ENCODE results near the gene DGKB. TPM values are rescaled to one million over a fixed set of nuclear protein-coding genes. Genes with fewer than 3 reads are reported as not detected.

Gene DGKB
- total RNA-seq, 1 donor from 2014 or later = 0.72 TPM

DNA sequence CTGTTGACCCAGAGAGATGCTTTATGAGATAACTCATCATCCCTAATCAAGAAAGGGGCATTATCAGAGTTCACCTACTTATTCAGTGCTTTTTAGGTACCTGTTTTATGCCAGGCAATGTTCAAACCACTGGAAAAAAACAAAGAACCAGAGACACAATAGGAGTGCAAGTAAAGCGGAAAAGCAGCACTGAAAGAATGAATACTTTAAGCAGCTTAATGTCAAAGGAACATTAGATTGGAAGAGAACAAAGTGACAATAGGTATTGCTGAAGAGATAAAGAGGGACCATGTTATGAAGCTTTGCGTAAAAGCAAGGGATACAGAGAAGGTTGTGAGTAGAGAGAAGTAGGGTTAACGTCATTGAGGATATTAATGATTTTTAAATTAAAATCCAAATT lies 11.3 kb downstream of the DGKB start:
- no peaks in the 10 kb centered on the region for H3K27me3 Mint-ChIP-seq (ENCODE audit: low read depth)
- H3K9me3 Mint-ChIP-seq = no peaks in the 10 kb centered on the region
- H3K36me3 Mint-ChIP-seq (ENCODE audit: low read depth) = no peaks in the 10 kb centered on the region
- TF ChIP-seq CTCF (conservative IDR thresholded peaks at IDR 0.05) = no peak
- H3K27ac Mint-ChIP-seq (ENCODE audit: unreplicated experiment) = peak overlapping the region; percentile 3
- DNase-seq (ENCODE audit: low read depth, low spot score) = no peak
- H3K4me3 Mint-ChIP-seq = no peak overlapping the region
- H3K4me1 Mint-ChIP-seq = no peaks in the 10 kb centered on the region

DNA sequence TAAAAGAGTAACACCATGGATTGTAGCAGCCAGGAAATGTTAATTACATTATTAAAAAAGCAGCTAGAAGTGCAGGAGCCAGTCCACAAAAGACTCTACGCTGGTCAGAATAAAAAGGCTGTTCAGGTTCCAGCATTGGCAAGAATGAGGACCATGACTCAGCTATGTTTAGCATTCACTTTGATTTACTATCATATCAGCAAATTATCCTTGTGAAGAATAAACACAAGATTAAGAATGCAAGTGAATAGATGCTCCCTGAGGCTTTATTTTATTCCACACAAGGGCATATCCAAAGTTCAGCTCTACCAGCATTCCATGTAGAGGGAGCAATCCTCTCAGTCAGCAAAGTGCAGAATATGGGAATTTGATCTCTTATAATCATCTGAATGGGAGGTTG lies 13.6 kb downstream of the DGKB start:
- Mint-ChIP-seq H3K27ac (ENCODE audit: unreplicated experiment) (no peak overlapping the region), H3K4me1 (no peaks in the 10 kb centered on the region), H3K9me3 (no peaks in the 10 kb centered on the region), H3K36me3 (ENCODE audit: low read depth) (no peaks in the 10 kb centered on the region), H3K4me3 (no peak overlapping the region), H3K27me3 (ENCODE audit: low read depth) (no peaks in the 10 kb centered on the region)
- TF ChIP-seq CTCF (conservative IDR thresholded peaks at IDR 0.05) = no peak
- DNase-seq (ENCODE audit: low read depth, low spot score) = no peak

DNA sequence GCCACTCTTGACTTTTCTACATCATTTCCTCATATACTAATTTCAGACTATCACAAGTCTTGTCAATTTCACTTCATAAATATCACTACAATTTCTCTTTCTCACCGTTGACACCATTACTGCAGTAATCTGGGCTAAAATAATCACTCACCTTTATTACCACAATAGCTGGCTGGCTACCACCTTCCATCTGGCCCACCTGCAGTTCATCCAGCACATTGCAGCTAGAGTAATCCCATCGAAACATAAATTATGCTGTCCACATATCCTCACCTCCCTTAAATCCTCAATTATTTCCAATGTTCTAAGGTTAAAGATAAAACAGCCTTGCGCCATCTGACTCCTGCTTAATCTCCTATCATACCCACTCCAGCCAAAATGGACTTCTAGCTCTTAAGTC lies 16.0 kb downstream of the DGKB start:
- H3K4me1 Mint-ChIP-seq = no peaks in the 10 kb centered on the region
- no peaks in the 10 kb centered on the region for H3K27me3 Mint-ChIP-seq (ENCODE audit: low read depth)
- no peak for DNase-seq (ENCODE audit: low read depth, low spot score)
- H3K36me3 Mint-ChIP-seq (ENCODE audit: low read depth) = no peaks in the 10 kb centered on the region
- TF ChIP-seq CTCF (conservative IDR thresholded peaks at IDR 0.05) = no peak
- H3K9me3 Mint-ChIP-seq = no peaks in the 10 kb centered on the region
- H3K27ac Mint-ChIP-seq (ENCODE audit: unreplicated experiment) = no peak overlapping the region
- no peak overlapping the region for H3K4me3 Mint-ChIP-seq

DNA sequence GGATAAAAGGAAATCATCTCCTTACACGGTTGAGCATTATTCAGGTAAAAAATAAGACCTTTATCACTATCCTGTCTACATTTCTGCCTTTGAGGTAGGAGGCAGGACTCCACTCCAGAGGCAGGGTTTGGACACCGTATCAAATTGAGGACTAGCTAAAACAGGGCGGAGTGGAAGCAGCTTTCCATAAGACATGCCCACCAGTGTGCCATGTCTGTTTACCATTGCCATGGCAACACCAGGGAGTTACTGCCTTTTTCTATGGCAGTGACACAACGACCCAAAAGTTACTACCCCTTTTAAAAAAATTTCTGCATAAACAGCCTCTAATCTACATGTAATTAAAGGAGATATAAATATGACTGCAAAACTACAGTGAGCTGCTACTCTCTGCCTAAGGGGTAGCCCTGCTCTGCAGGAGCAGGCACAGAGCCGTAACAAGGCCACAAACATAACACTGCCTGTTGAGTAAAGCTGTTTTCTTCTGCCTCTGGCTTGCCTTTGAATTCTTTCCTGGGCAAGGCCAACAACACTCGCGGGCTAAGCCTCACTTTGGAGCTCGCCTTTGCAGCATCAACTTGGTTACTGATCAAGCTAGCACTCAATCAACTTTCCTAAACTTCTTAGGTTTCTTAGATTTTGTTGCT lies 26.5 kb downstream of the DGKB start:
- TF ChIP-seq CTCF (conservative IDR thresholded peaks at IDR 0.05) = no peak
- no peaks in the 10 kb centered on the region for H3K4me1 Mint-ChIP-seq

DNA sequence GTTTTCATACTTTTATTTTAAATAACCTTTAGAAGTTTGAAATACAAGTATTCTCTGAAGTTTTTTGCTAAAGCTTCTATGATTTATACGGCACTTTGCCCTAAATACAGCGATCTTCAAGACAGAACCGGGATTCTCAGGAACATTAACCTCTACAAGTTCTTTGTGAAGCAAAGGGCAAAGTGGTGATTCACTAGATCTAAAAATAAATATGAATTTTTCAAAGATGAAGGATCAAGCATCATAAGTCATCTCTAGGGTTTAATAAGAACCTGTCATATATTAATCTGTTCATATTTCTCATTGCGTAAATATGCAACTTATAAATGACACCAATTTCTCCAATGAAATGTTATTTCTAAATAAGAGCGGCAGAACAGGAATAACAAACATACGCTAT lies 30.7 kb downstream of the DGKB start:
- TF ChIP-seq CTCF (conservative IDR thresholded peaks at IDR 0.05) = no peak
- Mint-ChIP-seq H3K9me3 (peaks cover 4% of the 10 kb centered on the region), H3K27me3 (ENCODE audit: low read depth) (no peaks in the 10 kb centered on the region), H3K27ac (ENCODE audit: unreplicated experiment) (no peak overlapping the region), H3K36me3 (ENCODE audit: low read depth) (no peaks in the 10 kb centered on the region), H3K4me3 (no peak overlapping the region), H3K4me1 (no peaks in the 10 kb centered on the region)
- no peak for DNase-seq (ENCODE audit: low read depth, low spot score)

More for the DNA sequence above, 26.5 kb downstream of the DGKB start:
- Mint-ChIP-seq H3K36me3 (ENCODE audit: low read depth) (no peaks in the 10 kb centered on the region), H3K4me3 (no peak overlapping the region), H3K27me3 (ENCODE audit: low read depth) (no peaks in the 10 kb centered on the region), H3K27ac (ENCODE audit: unreplicated experiment) (no peak overlapping the region), H3K9me3 (no peaks in the 10 kb centered on the region)
- no peak for DNase-seq (ENCODE audit: low read depth, low spot score)

All from neural crest cell (in vitro differentiated cells).